G401.6 (cell line): ENCODE results near the gene MATK.
"Not testable (repeated sequence)": the region's sequence is repeated elsewhere in the genome, so short reads cannot be mapped to it uniquely, and the experiment has no call there.

ENCODE experiments used
- FAIRE-seq: peaks from 2 replicates; lab custom pipeline; 2012; peaks lifted over from hg19 to GRCh38; lab: Jason Lieb, UNC

MATK gene

GRCh38 chr19:3770136-3770999 lies 15.8 kb downstream of the MATK start:
- no peak for FAIRE-seq

GRCh38 chr19:3769494-3769893 lies 16.7 kb downstream of the MATK start:
- no peak for FAIRE-seq

DNA sequence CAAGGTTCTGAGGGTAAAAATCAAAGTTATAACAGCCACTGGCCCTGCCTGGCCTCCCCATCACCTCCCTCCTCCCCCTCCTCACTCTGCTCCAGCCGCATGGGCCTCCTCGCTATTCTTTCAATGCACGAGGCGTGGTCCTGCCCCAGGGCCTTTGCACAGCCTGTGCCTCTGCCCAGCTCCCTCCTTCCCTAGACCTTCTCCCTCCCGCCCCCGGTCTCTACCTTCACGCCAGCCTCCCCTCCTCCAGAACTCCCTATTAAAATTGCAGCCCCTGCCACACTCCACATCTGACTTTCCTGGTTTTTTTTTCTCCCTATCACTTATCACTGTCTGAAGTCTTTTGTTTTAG lies 17.5 kb downstream of the MATK start:
- FAIRE-seq = no peak

DNA sequence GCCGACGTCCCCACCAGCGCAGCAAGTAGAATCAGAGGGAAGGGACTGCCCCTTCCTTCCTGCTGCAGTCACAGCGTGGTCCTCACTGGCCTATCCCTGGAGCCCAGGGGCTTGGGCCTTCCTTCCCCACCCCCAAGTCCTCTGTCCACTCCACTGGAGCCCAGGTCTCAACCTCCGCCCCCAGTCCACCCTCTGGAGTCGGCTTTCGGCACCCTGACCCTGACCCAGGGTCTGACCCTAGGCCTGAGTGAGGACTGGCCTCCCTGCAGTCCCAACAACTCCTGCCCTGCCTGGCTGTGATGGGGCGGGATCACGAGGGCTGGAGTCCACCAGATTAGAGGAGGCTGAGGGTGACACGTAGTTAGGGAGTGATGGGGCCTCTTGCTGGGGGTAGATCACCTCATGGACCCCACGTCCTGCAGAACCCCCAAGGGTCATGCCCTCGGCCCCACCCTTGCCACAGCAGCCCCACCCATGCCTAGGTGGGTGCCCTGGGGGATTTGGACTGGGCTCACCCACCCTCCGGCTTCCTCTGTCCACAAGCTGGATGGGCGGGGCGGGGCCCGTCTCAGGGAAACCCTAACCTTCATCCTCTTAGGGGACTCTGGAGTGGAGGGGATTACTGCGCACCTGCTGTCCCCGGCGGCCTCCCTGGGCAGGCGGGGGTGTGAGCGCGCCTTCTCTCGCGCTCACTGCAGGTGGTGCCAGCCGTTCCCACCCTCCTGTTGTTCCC lies 18.0 kb downstream of the MATK start:
- FAIRE-seq = no peak

GRCh38 chr19:3767050-3767449 lies 19.1 kb downstream of the MATK start:
- no peak for FAIRE-seq

DNA sequence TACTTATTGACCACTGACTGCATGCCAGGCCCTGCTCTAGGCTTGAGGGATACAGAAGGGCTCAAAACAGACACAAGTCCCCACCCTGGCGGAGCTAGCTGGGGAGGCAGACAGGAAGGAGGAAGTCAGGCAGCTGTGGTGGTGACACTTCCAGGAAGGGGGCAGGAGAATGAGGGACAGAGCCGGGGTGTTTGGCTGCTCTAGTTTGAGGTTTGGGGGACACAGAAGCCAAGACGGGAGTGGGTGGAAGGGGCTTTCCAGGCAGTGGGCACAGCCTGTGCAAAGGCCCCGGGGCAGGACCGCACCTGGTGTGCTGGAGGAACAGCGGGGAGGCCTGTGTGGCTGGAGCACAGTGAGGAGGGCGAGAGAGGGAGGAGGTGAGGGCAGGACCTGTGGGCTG lies 19.7 kb downstream of the MATK start:
- FAIRE-seq = no peak

GRCh38 chr19:3765757-3766156 lies 20.4 kb downstream of the MATK start:
- FAIRE-seq = not testable (repeated sequence)

DNA sequence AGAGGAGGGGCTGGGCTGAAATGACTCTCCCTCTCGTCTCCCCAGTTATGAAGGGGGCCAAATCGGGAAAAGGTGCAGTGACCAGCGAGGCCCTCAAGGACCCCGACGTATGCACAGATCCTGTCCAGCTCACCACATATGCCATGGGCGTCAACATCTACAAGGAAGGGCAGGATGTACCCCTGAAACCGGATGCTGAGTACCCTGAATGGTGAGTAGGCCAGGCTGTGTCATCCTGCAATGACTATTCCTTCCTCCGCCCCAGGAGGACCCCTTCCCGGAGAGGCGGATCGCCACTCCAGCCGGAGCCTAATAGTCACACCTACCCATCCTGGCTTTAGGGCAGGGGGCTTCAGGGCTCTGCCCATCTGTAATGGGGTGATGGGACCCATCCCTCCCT lies 21.1 kb downstream of the MATK start:
- no peak for FAIRE-seq

DNA sequence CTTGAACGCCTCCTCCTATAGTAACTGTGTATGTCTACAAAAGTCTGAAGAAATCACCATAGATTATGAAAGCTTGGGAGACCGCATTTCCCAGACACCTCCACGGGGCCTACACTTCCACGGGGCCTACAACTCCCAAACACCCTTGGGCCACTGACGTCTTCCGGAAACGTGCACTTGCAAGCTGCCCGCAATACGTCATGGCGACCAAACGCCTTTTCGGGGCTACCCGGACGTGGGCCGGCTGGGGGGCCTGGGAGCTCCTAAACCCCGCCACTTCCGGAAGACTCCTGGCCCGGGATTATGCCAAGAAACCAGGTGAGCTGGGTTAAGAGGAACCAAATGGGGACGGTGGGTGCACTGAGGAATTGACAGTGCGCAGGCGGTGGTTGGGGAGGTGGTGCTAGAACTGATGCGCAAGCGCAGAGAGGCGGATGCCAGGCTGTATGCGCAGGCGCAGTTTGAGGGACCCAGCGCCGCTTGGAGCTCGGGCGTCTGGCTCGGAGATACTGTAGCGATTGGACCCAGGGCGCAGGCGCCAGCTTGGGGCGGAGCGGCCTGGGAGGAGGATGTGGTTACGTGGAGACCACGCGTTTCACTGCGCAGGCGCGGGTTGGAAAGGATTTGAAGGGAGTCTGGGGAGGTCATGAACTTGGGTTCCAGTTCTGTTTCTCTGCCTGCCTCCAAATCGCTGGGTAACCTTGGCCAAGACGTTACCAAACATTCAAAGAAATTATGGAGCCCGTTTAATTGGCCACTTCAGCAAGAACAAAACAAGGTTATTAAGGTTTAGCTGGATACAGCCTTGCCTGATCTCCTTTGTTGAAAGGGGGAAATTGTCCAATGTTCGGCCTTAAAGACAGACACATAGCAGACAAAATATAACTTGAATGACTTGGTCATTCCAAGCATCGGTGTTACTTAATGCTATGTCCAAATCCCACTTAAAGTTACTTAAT lies 23.4 kb downstream of the MATK start, which contains the start of gene MRPL54:
Gene MRPL54 (plus strand): TSS at position 182 of the 959 bp plus-strand sequence. CDS start 19 bp downstream, at position 201.
- peak; percentile 97 for FAIRE-seq

GRCh38 chr19:3762130-3762473 lies 24.1 kb downstream of the MATK start:
- FAIRE-seq = no peak

DNA sequence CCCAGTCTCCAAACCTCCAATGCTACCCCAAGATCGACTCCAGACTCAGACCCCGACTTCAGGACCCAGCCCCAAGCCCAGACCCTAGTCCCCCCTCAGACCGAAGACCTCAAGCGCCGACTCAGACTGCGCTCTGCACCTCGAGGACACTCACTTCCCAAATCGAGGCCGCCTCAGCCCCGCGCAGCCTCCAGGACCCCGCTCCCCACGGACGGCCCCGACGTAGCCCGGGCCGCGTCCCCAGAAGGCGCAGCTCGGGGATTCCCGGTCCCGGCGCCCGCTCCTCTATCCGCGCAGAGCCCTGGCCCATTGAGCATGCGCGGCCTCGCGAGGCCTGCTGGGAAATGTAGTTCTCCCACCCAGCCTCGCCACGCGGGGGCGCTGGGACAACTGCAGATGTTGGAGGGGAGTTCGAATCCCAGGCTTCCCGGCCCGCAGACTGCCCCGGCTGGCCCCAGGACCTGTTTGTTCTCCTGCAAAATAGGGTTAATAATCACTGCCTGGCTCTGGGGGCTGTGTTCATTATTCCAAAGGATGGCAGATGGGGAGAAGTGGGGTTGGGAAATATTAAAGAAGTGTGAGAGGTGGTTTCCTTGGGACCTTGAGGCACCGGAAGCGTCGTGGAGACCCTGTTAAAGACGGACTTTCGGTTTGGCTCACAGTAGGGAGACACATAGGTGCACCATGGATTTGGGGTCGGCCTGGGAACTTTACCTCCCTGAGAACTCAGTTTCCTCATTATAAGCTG lies 24.6 kb downstream of the MATK start, which contains the start of gene APBA3:
Gene APBA3 (minus strand): TSS at position 311 of the 748 bp plus-strand sequence. CDS start 1,428 bp downstream, outside the sequence.
- peak; percentile 90 for FAIRE-seq

DNA sequence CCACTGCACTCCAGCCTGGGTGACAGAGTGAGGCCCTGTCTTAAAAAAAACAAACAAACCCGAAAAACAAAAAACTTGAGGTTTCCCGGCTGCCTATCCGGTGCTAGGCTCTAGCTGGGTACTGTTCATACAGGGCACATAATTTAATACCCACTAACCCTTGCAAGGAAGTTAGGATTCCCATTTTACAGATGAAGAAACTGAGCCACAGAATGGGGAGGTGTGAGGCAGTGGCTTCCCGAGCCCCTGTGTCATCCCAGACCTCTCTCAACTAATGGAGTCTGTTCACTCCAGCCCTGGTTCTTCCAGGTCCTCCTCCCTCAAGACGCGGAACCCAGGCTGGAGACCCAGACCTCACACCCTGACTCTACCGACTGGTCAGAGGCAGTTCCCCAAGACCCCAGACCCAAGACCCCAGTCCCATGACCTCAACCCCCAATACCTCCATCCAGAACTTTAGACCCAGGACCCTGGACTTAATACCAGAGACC lies 25.3 kb downstream of the MATK start:
- FAIRE-seq = no peak

- no peak for FAIRE-seq
These were observed 26.5 kb downstream of the MATK start for GRCh38 chr19:3759482-3760254.

DNA sequence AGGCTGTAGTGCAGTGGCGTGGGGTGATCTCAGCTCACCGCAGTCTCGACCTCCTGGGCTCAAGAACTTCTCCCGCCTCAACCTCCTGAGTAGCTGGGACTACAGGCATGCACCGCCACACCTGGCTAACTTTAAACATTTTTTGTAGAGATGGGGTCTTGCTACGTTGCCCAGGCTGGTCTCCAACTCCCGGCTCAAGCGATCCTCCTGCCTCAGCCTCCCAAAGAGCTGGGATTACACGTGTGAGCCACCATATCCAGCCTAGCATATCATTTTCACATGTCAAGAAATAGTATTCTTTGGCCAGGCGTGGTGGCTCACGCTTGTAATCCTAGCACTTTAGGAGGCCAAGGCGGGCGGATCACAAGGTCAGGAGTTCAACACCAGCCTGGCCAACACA lies 27.9 kb downstream of the MATK start:
- not testable (repeated sequence) for FAIRE-seq

DNA sequence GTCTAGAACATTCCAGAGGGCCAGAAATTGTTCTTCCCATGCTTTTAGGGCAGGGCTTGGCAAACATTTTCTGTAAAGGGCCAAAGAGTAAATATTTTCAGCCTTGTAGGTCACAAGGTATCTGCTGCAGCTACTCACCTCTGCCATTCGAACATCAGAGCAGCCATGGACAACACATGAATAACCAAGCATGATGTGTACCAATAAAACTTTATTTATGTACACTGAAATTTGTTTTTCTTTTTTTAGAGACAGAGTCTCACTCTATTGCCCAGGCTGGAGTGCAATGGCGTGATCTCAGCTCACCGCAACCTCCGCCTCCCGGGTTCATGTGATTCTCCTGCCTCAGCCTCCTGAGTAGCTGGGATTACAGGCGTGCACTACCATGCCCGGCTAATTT lies 28.5 kb downstream of the MATK start:
- not testable (repeated sequence) for FAIRE-seq

GRCh38 chr19:3753631-3754410 lies 32.4 kb downstream of the MATK start:
- FAIRE-seq = no peak

DNA sequence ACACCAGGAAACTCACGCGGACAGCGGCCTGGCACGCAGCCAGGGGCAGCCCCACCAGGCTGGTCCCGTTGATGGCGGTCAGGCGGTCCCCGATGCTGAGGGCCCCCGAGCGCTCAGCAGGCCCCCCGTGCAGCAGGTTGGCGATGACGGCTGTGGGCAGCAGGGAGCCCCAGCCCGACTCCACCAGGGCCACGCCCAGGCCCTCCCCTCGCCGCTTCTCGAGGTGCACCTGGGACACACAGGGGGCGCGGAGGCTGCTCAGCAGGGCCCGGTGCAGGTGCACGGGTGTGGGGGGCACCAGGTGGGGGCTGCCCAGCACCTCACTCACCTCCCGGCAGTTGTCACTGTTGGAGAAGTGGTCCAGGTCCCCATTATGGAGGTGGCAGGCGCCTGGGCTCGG lies 33.7 kb downstream of the MATK start:
- FAIRE-seq = no peak

DNA sequence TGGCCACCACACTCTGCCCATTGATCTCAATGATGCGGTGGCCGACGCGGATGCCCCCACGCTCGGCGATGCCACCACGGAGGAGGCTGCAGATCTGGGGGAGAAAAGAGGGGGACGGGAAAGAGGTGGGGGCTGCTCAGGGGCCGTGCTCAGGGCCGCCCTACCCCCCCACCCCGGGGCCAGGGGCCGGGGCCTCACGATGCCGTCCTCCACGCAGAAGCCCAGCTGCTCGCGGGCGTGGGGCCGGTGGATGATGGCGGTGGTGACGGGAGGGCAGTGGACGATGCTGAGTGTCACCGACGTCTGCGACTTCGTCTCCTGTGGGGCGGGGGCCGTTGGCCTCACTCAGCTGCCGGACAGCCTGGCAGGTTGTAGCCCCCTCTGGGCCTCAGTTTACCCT lies 34.9 kb downstream of the MATK start:
- FAIRE-seq = no peak

DNA sequence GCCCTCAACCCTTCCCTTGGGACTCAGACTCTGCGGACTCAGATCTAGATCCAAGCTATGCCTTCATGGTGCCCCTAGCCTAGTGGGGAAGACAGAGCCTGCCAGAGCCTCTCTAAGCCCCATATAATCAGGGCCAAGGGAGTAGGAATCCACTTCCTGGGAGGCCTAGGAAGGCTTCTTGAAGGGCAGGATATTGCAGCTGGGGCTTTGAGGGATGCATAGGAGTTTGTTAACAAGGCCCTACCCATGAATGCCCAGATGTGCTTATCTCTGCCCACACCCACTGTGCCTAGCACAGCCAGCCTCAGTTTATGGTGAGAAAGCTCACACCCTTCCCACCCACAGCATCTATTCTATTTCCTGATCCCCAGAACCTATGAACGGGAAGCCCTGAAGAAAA lies 36.0 kb downstream of the MATK start:
- FAIRE-seq = no peak

DNA sequence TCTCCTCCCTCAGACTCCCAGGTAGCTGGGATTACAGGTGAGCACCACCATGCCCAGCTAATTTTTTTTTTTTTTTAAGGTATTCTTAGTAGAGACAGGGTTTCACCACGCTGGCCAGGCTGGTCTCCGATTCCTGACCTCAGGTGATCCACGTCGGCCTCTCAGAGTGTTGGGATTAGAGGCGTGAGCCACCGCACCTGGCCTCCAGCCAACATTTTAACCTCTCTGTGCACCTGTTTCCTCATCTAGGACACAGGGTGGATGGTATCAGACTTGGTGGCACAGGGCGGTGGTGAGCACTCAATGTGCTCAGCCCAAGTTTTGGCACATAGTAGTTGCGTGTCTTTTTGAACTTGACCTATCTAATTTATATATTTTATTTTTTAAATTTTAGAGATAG lies 37.2 kb downstream of the MATK start:
- no peak for FAIRE-seq
